IPS-18a (cell line): Measurements from ENCODE around the gene CRACDL.
A peak's percentile ranks its signal among the peaks of the same experiment; 100 is the strongest.

Source experiments
- H3K27ac ChIP-seq: one replicate; pipeline ENCODE4 v1.5.1; 2013; ENCODE audit warnings: low read length
- H3K27me3 ChIP-seq: one replicate; pipeline ENCODE4 v1.6.1; 2013; ENCODE audit warnings: mild to moderate bottlenecking, low read length; ENCODE audit not compliant: control insufficient read depth, insufficient read depth
- H3K36me3 ChIP-seq: one replicate; pipeline ENCODE4 v1.6.1; 2013; ENCODE audit warnings: low read depth, low read length; ENCODE audit not compliant: control insufficient read depth
- H3K4me1 ChIP-seq: one replicate; pipeline ENCODE4 v1.6.1; 2013; ENCODE audit warnings: low read depth, low read length; ENCODE audit not compliant: control insufficient read depth
- H3K4me3 ChIP-seq: one replicate; pipeline ENCODE4 v1.5.1; 2013; ENCODE audit warnings: low read length
- H3K9ac ChIP-seq: one replicate; pipeline ENCODE4 v1.6.1; 2013; ENCODE audit warnings: mild to moderate bottlenecking, low read length, moderate library complexity
- H3K9me3 ChIP-seq: one replicate; pipeline ENCODE4 v1.6.1; 2013; ENCODE audit warnings: low read depth, low read length; ENCODE audit not compliant: control insufficient read depth

Gene CRACDL

GRCh38 chr2:98935777-98936352 lies at the start of gene CRACDL:
TSS of gene CRACDL (minus strand) at chr2:98936225. CDS start at chr2:98846800, 89,425 bp downstream.
- peaks cover 5% of the 10 kb centered on the region for H3K4me1 ChIP-seq
- H3K27ac ChIP-seq, result no peak within 1 kb of the TSS
- no peak within 1 kb of the TSS for H3K9ac ChIP-seq
- H3K27me3 ChIP-seq, result peaks cover 63% of the 10 kb centered on the region
- H3K36me3 ChIP-seq, result no peaks in the 10 kb centered on the region
- H3K9me3 ChIP-seq, result no peaks in the 10 kb centered on the region
- H3K4me3 ChIP-seq, result peak within 1 kb of the TSS; percentile 44

GRCh38 chr2:98975611-98976010 lies 39.6 kb upstream of the CRACDL start:
- Histone ChIP-seq H3K27me3 (no peaks in the 10 kb centered on the region), H3K4me3 (no peak overlapping the region), H3K9ac (no peak overlapping the region), H3K27ac (no peak overlapping the region), H3K4me1 (no peaks in the 10 kb centered on the region), H3K9me3 (peaks cover 21% of the 10 kb centered on the region), H3K36me3 (no peaks in the 10 kb centered on the region)

GRCh38 chr2:98972582-98973167 lies 36.6 kb upstream of the CRACDL start:
- Histone ChIP-seq H3K27ac (no peak overlapping the region), H3K9me3 (peaks cover 29% of the 10 kb centered on the region), H3K27me3 (no peaks in the 10 kb centered on the region), H3K36me3 (no peaks in the 10 kb centered on the region), H3K4me1 (no peaks in the 10 kb centered on the region), H3K9ac (no peak overlapping the region), H3K4me3 (no peak overlapping the region)

- Histone ChIP-seq H3K4me1 (no peaks in the 10 kb centered on the region), H3K27me3 (no peaks in the 10 kb centered on the region), H3K27ac (no peak overlapping the region), H3K36me3 (no peaks in the 10 kb centered on the region), H3K9me3 (peaks cover 6% of the 10 kb centered on the region), H3K4me3 (no peak overlapping the region), H3K9ac (no peak overlapping the region)
Measured at GRCh38 chr2:98959810-98960507, 23.9 kb upstream of the CRACDL start.

- no peaks in the 10 kb centered on the region for H3K27me3 ChIP-seq
- no peaks in the 10 kb centered on the region for H3K36me3 ChIP-seq
- H3K27ac ChIP-seq, result no peak overlapping the region
- H3K4me3 ChIP-seq, result no peak overlapping the region
- H3K9ac ChIP-seq, result no peak overlapping the region
- H3K9me3 ChIP-seq, result no peaks in the 10 kb centered on the region
- H3K4me1 ChIP-seq, result no peaks in the 10 kb centered on the region
Measured at GRCh38 chr2:98952966-98953365, 16.9 kb upstream of the CRACDL start.

GRCh38 chr2:98948956-98949739 lies 13.1 kb upstream of the CRACDL start:
- H3K4me1 ChIP-seq, result no peaks in the 10 kb centered on the region
- H3K9ac ChIP-seq, result no peak overlapping the region
- no peaks in the 10 kb centered on the region for H3K9me3 ChIP-seq
- H3K4me3 ChIP-seq, result no peak overlapping the region
- H3K27ac ChIP-seq, result no peak overlapping the region
- H3K27me3 ChIP-seq, result no peaks in the 10 kb centered on the region
- H3K36me3 ChIP-seq, result no peaks in the 10 kb centered on the region

- no peaks in the 10 kb centered on the region for H3K9me3 ChIP-seq
- no peaks in the 10 kb centered on the region for H3K27me3 ChIP-seq
- no peak overlapping the region for H3K4me3 ChIP-seq
- H3K36me3 ChIP-seq, result no peaks in the 10 kb centered on the region
- H3K4me1 ChIP-seq, result no peaks in the 10 kb centered on the region
- no peak overlapping the region for H3K9ac ChIP-seq
- no peak overlapping the region for H3K27ac ChIP-seq
Measured at GRCh38 chr2:98947554-98947953, 11.5 kb upstream of the CRACDL start.

GRCh38 chr2:98946855-98947254 lies 10.8 kb upstream of the CRACDL start:
- no peaks in the 10 kb centered on the region for H3K27me3 ChIP-seq
- H3K9me3 ChIP-seq, result no peaks in the 10 kb centered on the region
- H3K4me1 ChIP-seq, result no peaks in the 10 kb centered on the region
- H3K27ac ChIP-seq, result no peak overlapping the region
- H3K36me3 ChIP-seq, result no peaks in the 10 kb centered on the region
- no peak overlapping the region for H3K4me3 ChIP-seq
- H3K9ac ChIP-seq, result no peak overlapping the region

- Histone ChIP-seq H3K27me3 (peaks cover 1% of the 10 kb centered on the region), H3K27ac (no peak overlapping the region), H3K9me3 (no peaks in the 10 kb centered on the region), H3K9ac (no peak overlapping the region), H3K4me1 (no peaks in the 10 kb centered on the region), H3K36me3 (no peaks in the 10 kb centered on the region), H3K4me3 (no peak overlapping the region)
Measured at GRCh38 chr2:98944775-98945174, 8.8 kb upstream of the CRACDL start.

- Histone ChIP-seq H3K27ac (no peak overlapping the region), H3K36me3 (no peaks in the 10 kb centered on the region), H3K9me3 (no peaks in the 10 kb centered on the region), H3K9ac (no peak overlapping the region), H3K4me3 (no peak overlapping the region), H3K27me3 (peaks cover 46% of the 10 kb centered on the region), H3K4me1 (peaks cover 4% of the 10 kb centered on the region)
Measured at GRCh38 chr2:98940102-98940501, 4.1 kb upstream of the CRACDL start.

- Histone ChIP-seq H3K27ac (no peak overlapping the region), H3K4me1 (peaks cover 5% of the 10 kb centered on the region), H3K9me3 (no peaks in the 10 kb centered on the region), H3K9ac (no peak overlapping the region), H3K36me3 (no peaks in the 10 kb centered on the region), H3K4me3 (no peak overlapping the region), H3K27me3 (peaks cover 63% of the 10 kb centered on the region)
Measured at GRCh38 chr2:98937906-98938305, 1.9 kb upstream of the CRACDL start.
